ENCODE results near the gene TSPEAR.

Gene TSPEAR
- 0 reads per million in 9 experiments for total RNA-seq

- DNase-seq (no peak), ATAC-seq (replicated peaks) (peak; percentile 11)
- peaks cover 80 to 93% of the 10 kb centered on the region in 2 donors for H3K27me3 Mint-ChIP-seq
- peaks cover 29 to 37% of the 10 kb centered on the region in 2 donors for H3K4me1 Mint-ChIP-seq (ENCODE audit: low read depth in 2 of 2)
- no peaks in the 10 kb centered on the region for H3K36me3 Mint-ChIP-seq (ENCODE audit: insufficient read depth)
- H3K9me3 Mint-ChIP-seq, result no peaks in the 10 kb centered on the region
- peak within 1 kb of the TSS; percentile 62 to 67 for H3K4me3 Mint-ChIP-seq
- no peak within 1 kb of the TSS for H3K27ac Mint-ChIP-seq
These were observed at the start of gene TSPEAR for GRCh38 chr21:44711327-44712202. Gene TSPEAR, minus strand, starts transcription at chr21:44711572. Its CDS starts 58 bp downstream, at chr21:44711514.

GRCh38 chr21:44760376-44760775 is 49.0 kb upstream of the TSPEAR start:
- no peaks in the 10 kb centered on the region for H3K27me3 Mint-ChIP-seq
- peaks cover 4% of the 10 kb centered on the region for H3K36me3 Mint-ChIP-seq (ENCODE audit: insufficient read depth)
- no peaks in the 10 kb centered on the region for H3K9me3 Mint-ChIP-seq
- no peak for DNase-seq
- H3K4me1 Mint-ChIP-seq (ENCODE audit: low read depth in 2 of 2), result peaks cover 4 to 10% of the 10 kb centered on the region in 2 donors
- H3K27ac Mint-ChIP-seq, result peak overlapping the region in 1 of 2 donors; percentile 25
- no peak overlapping the region for H3K4me3 Mint-ChIP-seq
- ATAC-seq (replicated peaks), result no peak

- no peak for ATAC-seq (replicated peaks)
- H3K27ac Mint-ChIP-seq, result no peak overlapping the region
These were observed 48.4 kb upstream of the TSPEAR start for GRCh38 chr21:44759628-44760285.

GRCh38 chr21:44758781-44759627 is 47.6 kb upstream of the TSPEAR start:
- Mint-ChIP-seq H3K27me3 (no peaks in the 10 kb centered on the region), H3K27ac (no peak overlapping the region)

More at GRCh38 chr21:44759628-44760285, 48.4 kb upstream of the TSPEAR start:
- Mint-ChIP-seq H3K27me3 (no peaks in the 10 kb centered on the region), H3K4me1 (ENCODE audit: low read depth in 2 of 2) (peaks cover 0 to 5% of the 10 kb centered on the region in 2 donors), H3K4me3 (no peak overlapping the region), H3K36me3 (ENCODE audit: insufficient read depth) (peaks cover 4% of the 10 kb centered on the region), H3K9me3 (no peaks in the 10 kb centered on the region)
- no peak for DNase-seq

GRCh38 chr21:44758141-44758561 is 46.8 kb upstream of the TSPEAR start:
- ATAC-seq (replicated peaks) (no peak), DNase-seq (no peak)
- Mint-ChIP-seq H3K36me3 (ENCODE audit: insufficient read depth) (peaks cover 4% of the 10 kb centered on the region), H3K27ac (no peak overlapping the region), H3K9me3 (no peaks in the 10 kb centered on the region), H3K27me3 (peaks cover 0 to 6% of the 10 kb centered on the region in 2 donors), H3K4me3 (no peak overlapping the region), H3K4me1 (ENCODE audit: low read depth in 2 of 2) (peaks cover 0 to 3% of the 10 kb centered on the region in 2 donors)

More at GRCh38 chr21:44758781-44759627, 47.6 kb upstream of the TSPEAR start:
- Mint-ChIP-seq H3K36me3 (ENCODE audit: insufficient read depth) (peaks cover 4% of the 10 kb centered on the region), H3K9me3 (no peaks in the 10 kb centered on the region), H3K4me3 (no peak overlapping the region), H3K4me1 (ENCODE audit: low read depth in 2 of 2) (peaks cover 0 to 3% of the 10 kb centered on the region in 2 donors)
- DNase-seq, result no peak
- no peak for ATAC-seq (replicated peaks)

- H3K4me1 Mint-ChIP-seq (ENCODE audit: low read depth in 2 of 2), result peaks cover 0 to 3% of the 10 kb centered on the region in 2 donors
- H3K27me3 Mint-ChIP-seq, result peaks cover 0 to 10% of the 10 kb centered on the region in 2 donors
- DNase-seq (no peak), ATAC-seq (replicated peaks) (no peak)
- no peak overlapping the region for H3K4me3 Mint-ChIP-seq
- H3K36me3 Mint-ChIP-seq (ENCODE audit: insufficient read depth), result peaks cover 4% of the 10 kb centered on the region
- H3K9me3 Mint-ChIP-seq, result no peaks in the 10 kb centered on the region
- no peak overlapping the region for H3K27ac Mint-ChIP-seq
These were observed 46.4 kb upstream of the TSPEAR start for GRCh38 chr21:44757731-44758130.

GRCh38 chr21:44756423-44757185 is 45.2 kb upstream of the TSPEAR start:
- H3K27ac Mint-ChIP-seq, result no peak overlapping the region
- H3K4me3 Mint-ChIP-seq, result no peak overlapping the region
- ATAC-seq (replicated peaks) (no peak), DNase-seq (no peak)
- H3K27me3 Mint-ChIP-seq, result peaks cover 10 to 21% of the 10 kb centered on the region in 2 donors
- peaks cover 4% of the 10 kb centered on the region for H3K36me3 Mint-ChIP-seq (ENCODE audit: insufficient read depth)
- peaks cover 0 to 3% of the 10 kb centered on the region in 2 donors for H3K4me1 Mint-ChIP-seq (ENCODE audit: low read depth in 2 of 2)
- H3K9me3 Mint-ChIP-seq, result no peaks in the 10 kb centered on the region

GRCh38 chr21:44755227-44755626 is 43.9 kb upstream of the TSPEAR start:
- Mint-ChIP-seq H3K36me3 (ENCODE audit: insufficient read depth) (peaks cover 4% of the 10 kb centered on the region), H3K4me3 (no peak overlapping the region), H3K4me1 (ENCODE audit: low read depth in 2 of 2) (no peaks in the 10 kb centered on the region), H3K27me3 (peaks cover 18 to 35% of the 10 kb centered on the region in 2 donors), H3K27ac (no peak overlapping the region), H3K9me3 (no peaks in the 10 kb centered on the region)
- no peak for ATAC-seq (replicated peaks)
- no peak for DNase-seq

GRCh38 chr21:44753357-44753756 is 42.0 kb upstream of the TSPEAR start:
- ATAC-seq (replicated peaks) (no peak), DNase-seq (no peak)
- no peak overlapping the region for H3K4me3 Mint-ChIP-seq
- H3K9me3 Mint-ChIP-seq, result no peaks in the 10 kb centered on the region
- H3K4me1 Mint-ChIP-seq (ENCODE audit: low read depth in 2 of 2), result no peaks in the 10 kb centered on the region
- H3K27ac Mint-ChIP-seq, result no peak overlapping the region
- H3K27me3 Mint-ChIP-seq, result peaks cover 20 to 52% of the 10 kb centered on the region in 2 donors
- peaks cover 4% of the 10 kb centered on the region for H3K36me3 Mint-ChIP-seq (ENCODE audit: insufficient read depth)

- no peak overlapping the region for H3K27ac Mint-ChIP-seq
- peaks cover 4% of the 10 kb centered on the region for H3K36me3 Mint-ChIP-seq (ENCODE audit: insufficient read depth)
- no peak for ATAC-seq (replicated peaks)
- no peak for DNase-seq
- no peak overlapping the region for H3K4me3 Mint-ChIP-seq
- peaks cover 20 to 54% of the 10 kb centered on the region in 2 donors for H3K27me3 Mint-ChIP-seq
- H3K9me3 Mint-ChIP-seq, result no peaks in the 10 kb centered on the region
- H3K4me1 Mint-ChIP-seq (ENCODE audit: low read depth in 2 of 2), result no peaks in the 10 kb centered on the region
These were observed 41.4 kb upstream of the TSPEAR start for GRCh38 chr21:44752671-44753235.

GRCh38 chr21:44751799-44752636 is 40.6 kb upstream of the TSPEAR start:
- ATAC-seq (replicated peaks) (no peak), DNase-seq (no peak)
- Mint-ChIP-seq H3K4me3 (no peak overlapping the region), H3K36me3 (ENCODE audit: insufficient read depth) (peaks cover 4% of the 10 kb centered on the region), H3K9me3 (no peaks in the 10 kb centered on the region), H3K27me3 (peaks cover 20 to 61% of the 10 kb centered on the region in 2 donors), H3K27ac (no peak overlapping the region), H3K4me1 (ENCODE audit: low read depth in 2 of 2) (no peaks in the 10 kb centered on the region)

Measured in effector memory CD8-positive, alpha-beta T cell (primary cell).